IgD-negative memory B cell (primary cell): ENCODE measurements around the gene QARS1. TPM values are rescaled to one million over a fixed set of nuclear protein-coding genes. Genes with fewer than 3 reads are reported as not detected.

Source experiments
- H3K27ac Mint-ChIP-seq, 3 donors: one replicate each; pipeline ENCODE4 v1.8.0; 2020 to 2022; ENCODE audit warnings: mild to moderate bottlenecking in 3 of 3, mixed read lengths in 3 of 3, moderate library complexity in 1 of 3
- H3K27me3 Mint-ChIP-seq: one replicate; pipeline ENCODE4 v1.8.0; 2021; ENCODE audit warnings: mixed read lengths
- H3K36me3 Mint-ChIP-seq: one replicate; pipeline ENCODE4 v1.8.0; 2020; ENCODE audit warnings: mild to moderate bottlenecking, mixed read lengths
- H3K4me1 Mint-ChIP-seq, 3 donors: one replicate each; pipeline ENCODE4 v1.8.0; 2020 to 2022; ENCODE audit warnings: mixed read lengths in 3 of 3, mild to moderate bottlenecking in 1 of 3
- H3K4me3 Mint-ChIP-seq, 4 donors: one replicate each; pipeline ENCODE4 v1.8.0; 2020 to 2022; ENCODE audit warnings: mild to moderate bottlenecking in 4 of 4, mixed read lengths in 4 of 4, moderate library complexity in 3 of 4
- H3K9me3 Mint-ChIP-seq, 3 donors: one replicate each; pipeline ENCODE4 v1.8.0; 2020 to 2021; ENCODE audit warnings: mixed read lengths in 3 of 3, mild to moderate bottlenecking in 1 of 3
- polyA plus RNA-seq: library from polyadenylated mRNA; unstranded; fragments of 300-500 nt; fragmentation: Illumina TruSeq; gene quantifications from one replicate; pipeline ENCODE4 v1.2.3, GENCODE V29; 2021

QARS1 gene
- polyA plus RNA-seq, 1 donor from 2014 or later: 117 TPM

DNA sequence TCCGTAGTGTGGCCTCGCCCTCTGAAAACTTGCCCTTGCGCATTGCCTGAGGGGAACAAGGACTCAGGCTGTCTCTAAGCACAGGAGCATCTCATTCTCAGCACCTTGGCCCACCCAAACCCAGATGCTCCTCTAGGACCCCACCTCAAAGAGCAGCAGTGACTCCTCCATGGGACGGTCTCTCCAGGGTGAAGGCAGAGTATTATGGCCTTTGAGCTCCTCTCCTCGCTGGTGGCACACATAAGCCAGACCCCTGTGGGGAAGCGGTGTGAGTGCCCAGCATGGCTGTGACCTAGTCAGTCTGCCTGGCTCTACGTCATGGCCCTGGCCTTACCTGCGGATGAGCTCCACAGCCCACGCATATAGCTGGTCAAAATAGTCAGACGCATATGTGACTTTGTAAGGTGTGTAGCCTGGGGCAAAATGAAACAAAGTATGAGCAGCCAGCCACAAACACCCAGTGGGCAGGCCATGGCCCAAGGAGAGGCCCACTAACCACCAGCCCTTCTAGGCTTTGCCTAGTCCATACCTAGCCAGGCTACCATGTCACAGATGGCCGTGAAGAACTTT is 4.4 kb downstream of the QARS1 start:
- H3K9me3 Mint-ChIP-seq: no peaks in the 10 kb centered on the region
- H3K4me1 Mint-ChIP-seq: peaks cover 9 to 17% (median 10%) of the 10 kb centered on the region in 3 donors
- no peaks in the 10 kb centered on the region for H3K27me3 Mint-ChIP-seq
- peak overlapping the region in 1 of 4 donors; percentile 39 for H3K4me3 Mint-ChIP-seq
- H3K36me3 Mint-ChIP-seq: peaks cover 11% of the 10 kb centered on the region
- H3K27ac Mint-ChIP-seq: peak overlapping the region in 1 of 3 donors; percentile 40

DNA sequence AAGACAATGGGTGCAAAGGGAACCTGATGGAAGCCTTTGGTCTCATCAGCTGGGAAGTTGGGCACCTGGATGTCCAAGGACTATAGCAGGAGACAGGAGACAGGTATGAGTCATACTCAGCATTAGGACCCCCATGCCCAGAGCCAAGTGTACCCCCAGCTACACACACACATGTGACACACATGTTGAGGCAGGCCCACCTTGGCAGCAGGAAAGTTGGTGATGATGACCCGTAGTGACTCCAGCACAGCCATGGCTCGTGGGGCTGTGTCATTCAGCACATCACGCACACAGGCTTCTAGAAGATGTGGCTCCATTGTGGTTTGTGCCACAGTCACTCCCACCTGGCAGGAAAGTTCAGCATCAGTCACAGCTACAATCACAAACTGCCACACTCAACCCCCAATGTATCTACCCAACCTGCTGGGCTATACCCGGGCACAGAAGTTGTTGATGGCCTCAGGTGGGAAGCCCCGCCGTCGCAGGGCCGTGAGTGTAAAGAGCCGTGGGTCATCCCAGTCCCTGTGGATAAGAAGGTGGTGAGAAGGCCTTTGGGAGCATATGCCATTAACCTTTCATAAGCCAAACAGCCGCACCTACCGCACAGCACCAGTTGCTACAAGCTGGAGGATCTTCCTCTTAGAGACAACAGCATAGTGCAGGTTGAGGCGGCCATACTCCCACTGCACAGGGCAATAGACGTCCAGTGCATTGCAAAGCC is 5.5 kb downstream of the QARS1 start:
- H3K36me3 Mint-ChIP-seq: peaks cover 11% of the 10 kb centered on the region
- H3K4me1 Mint-ChIP-seq: peaks cover 4 to 15% (median 7%) of the 10 kb centered on the region in 3 donors
- no peaks in the 10 kb centered on the region for H3K9me3 Mint-ChIP-seq
- H3K4me3 Mint-ChIP-seq: peak overlapping the region in 1 of 4 donors; percentile 72
- no peaks in the 10 kb centered on the region for H3K27me3 Mint-ChIP-seq
- no peak overlapping the region for H3K27ac Mint-ChIP-seq

DNA sequence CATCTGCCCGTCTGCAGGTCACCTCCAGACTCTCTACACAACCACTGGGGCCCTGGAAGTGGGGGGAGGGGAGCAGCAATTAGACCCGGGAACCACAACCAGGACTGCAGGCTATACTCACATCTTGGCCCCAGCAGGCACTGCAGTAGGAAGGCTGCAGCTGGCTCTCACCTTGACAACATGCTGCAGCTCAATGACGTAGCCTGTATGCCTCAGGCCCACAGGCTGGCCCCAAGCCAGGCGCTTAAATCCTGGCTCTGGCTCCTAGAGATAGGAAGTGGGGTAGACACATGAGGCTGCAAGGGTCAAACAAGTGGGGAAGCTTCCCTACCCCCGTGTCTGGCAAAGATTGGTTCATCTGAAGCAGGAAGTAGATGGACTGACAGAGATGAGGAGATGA is 6.1 kb downstream of the QARS1 start:
- Mint-ChIP-seq H3K27me3 (no peaks in the 10 kb centered on the region), H3K4me1 (peaks cover 4 to 9% (median 7%) of the 10 kb centered on the region in 3 donors), H3K27ac (no peak overlapping the region), H3K36me3 (peaks cover 10% of the 10 kb centered on the region), H3K4me3 (peak overlapping the region in 1 of 4 donors; percentile 72), H3K9me3 (no peaks in the 10 kb centered on the region)

DNA sequence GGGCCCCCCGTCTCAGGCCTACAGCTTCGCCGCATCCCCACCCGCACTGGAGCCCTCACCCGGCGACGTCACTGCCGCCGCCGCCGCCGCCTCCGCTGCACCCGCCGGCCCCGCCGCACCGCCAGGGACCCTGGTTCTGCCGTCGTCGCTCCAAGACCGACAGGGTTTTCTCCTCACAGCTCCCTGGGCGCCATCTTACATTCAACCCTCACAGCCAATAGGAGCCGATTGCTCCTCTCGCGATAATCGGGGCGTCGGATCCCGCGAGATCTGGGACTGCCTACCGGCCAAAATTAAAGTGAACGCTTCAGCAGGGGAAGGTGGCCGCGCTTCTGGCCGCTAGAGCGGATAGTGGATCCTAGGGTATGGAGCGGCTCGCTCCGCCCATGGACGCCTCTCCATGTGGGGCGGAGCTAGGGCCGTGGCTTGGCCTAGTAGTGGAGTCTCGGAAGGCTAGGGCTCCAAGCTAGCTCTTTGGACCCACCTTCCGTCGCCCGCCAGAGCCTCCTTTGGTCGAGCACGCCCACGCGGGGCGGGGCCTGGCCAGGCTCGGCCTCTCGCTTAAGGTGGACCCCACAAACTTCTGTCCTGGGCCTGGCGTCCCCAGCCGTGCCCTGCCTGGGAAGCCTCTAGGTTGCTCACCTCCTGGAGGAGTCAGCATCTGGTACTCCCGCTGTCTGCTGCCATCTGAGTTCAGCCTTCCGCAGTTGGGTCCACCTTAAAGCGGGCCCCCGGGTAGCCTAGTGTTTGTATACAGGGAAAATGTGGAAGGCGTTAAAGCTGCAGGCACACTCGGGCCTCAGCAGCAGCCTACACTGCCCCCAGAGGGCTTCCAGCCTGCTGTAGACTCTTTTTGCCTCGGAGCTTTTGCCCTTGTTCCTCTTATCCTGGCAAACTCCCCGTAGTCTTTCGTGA is 10.4 kb downstream of the QARS1 start, which contains the start of gene QRICH1:
Gene QRICH1, minus strand, starts transcription at position 219 of the 915 bp plus-strand sequence. CDS start 17,054 bp downstream, outside the sequence.
- peak within 1 kb of the TSS; percentile 88 to 98 (median 96) for H3K4me3 Mint-ChIP-seq
- peak within 1 kb of the TSS; percentile 92 to 97 (median 95) for H3K27ac Mint-ChIP-seq
- H3K27me3 Mint-ChIP-seq: no peaks in the 10 kb centered on the region
- H3K9me3 Mint-ChIP-seq: no peaks in the 10 kb centered on the region
- peaks cover 13 to 29% (median 23%) of the 10 kb centered on the region in 3 donors for H3K4me1 Mint-ChIP-seq
- H3K36me3 Mint-ChIP-seq: no peaks in the 10 kb centered on the region

DNA sequence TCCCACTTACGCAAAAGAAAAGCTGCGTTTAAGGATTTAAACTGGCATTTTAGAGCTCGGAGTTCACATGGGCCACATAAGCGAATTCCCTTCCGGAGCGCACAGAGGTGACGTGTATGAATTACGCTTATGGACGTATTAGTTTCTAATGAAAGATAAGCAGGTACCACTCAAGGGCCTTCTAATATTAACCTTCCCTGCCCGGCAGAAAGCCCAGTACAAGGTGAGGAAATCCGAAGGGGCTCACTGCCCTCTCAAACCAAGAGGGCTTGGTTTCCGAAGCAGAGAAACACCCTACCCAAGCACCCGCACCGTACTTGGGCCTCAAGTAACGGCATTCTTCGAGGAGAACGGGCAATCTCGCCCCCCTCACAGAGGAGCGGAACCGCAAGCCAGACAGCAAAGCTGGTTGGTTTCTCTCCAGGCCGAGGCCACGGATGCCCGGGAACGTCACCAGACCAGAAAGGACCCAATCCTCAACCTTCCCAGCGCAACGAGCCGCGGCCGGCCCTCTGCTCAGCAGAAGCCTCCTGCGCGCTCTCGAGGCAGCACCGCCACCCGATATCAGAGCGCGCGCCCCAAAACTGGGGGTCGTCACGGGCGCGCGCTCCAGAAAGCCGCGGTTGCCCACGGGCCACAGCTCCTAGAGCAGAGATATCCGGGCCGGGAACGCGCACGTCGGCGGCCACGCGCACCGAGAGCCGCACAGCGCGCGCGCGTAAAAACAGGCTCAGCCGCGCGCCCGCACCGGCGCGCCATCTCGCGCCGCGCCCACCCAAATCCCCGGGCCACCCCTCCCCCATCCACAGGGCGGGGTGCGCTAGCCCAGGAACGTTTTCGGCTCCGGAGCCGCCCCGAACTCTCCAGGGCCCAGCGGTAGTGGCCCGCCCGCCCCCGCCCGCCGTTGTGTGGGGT is 11.4 kb downstream of the QARS1 start:
- H3K27ac Mint-ChIP-seq: peak overlapping the region; percentile 92 to 97 (median 95)
- H3K4me1 Mint-ChIP-seq: peaks cover 13 to 29% (median 23%) of the 10 kb centered on the region in 3 donors
- no peaks in the 10 kb centered on the region for H3K27me3 Mint-ChIP-seq
- H3K9me3 Mint-ChIP-seq: no peaks in the 10 kb centered on the region
- no peaks in the 10 kb centered on the region for H3K36me3 Mint-ChIP-seq
- peak overlapping the region; percentile 88 to 98 (median 96) for H3K4me3 Mint-ChIP-seq

DNA sequence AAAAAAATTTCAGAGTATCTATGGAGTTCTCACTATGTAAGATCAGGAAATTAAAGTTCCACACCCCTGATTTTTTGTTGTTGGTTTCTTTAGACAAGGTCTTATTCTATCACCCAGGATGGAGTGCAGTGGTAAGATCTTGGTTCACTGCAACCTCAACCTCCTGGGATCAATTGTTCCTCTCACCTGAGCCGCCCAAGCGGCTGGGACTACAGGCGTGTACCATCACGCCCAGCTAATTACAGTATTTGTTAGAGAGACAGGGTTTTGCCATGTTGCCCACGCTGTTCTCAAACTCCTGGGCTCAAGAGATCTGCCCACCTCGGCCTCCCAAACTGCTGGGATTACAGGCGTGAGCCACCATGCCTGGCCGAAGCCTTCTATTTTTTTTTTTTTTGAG is 23.1 kb downstream of the QARS1 start:
- Mint-ChIP-seq H3K4me1 (peaks cover 5 to 8% (median 6%) of the 10 kb centered on the region in 3 donors), H3K36me3 (peaks cover 3% of the 10 kb centered on the region), H3K27me3 (no peaks in the 10 kb centered on the region), H3K9me3 (no peaks in the 10 kb centered on the region), H3K27ac (no peak overlapping the region), H3K4me3 (no peak overlapping the region)

DNA sequence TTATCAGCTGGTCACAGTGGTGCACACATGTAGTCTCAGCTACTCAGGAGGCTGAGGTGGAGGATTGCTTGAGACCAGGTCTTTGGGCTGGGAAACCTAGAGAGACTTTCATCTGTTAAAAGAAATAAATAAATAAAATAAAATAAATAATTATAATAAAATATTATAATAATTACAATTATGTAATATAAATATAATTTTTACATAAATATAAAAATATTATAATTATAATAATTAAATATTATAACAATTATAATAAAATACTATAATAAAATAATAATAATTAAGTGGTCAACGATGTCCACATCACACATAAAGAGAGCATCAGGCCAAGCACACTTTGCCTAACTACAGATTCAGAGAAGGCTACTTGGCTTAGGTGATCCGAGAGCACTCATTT is 25.3 kb downstream of the QARS1 start:
- no peaks in the 10 kb centered on the region for H3K27me3 Mint-ChIP-seq
- H3K27ac Mint-ChIP-seq: no peak overlapping the region
- no peaks in the 10 kb centered on the region for H3K9me3 Mint-ChIP-seq
- peaks cover 3% of the 10 kb centered on the region for H3K36me3 Mint-ChIP-seq
- H3K4me3 Mint-ChIP-seq: no peak overlapping the region
- peaks cover 5 to 8% (median 6%) of the 10 kb centered on the region in 3 donors for H3K4me1 Mint-ChIP-seq

DNA sequence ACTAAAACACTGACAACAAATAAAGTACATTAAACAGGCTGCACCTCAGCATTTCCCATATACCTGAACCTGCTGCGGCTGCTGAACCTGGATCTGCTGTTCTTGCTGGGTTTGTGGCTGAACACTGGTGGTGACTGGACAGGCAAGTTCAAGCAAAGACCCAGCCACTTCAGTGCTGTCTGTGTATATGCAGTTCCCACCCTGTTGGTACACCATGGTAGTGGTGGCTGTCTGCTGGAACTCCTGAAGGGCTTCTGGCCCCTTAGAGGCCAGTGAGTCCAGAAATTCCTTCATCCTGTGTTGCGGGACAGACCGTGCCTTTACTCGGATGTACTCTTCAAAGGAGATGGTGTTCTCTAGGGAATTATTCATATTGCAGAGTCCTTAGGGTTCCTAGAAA is 27.9 kb downstream of the QARS1 start:
- Mint-ChIP-seq H3K27ac (peak overlapping the region in 1 of 3 donors; percentile 81), H3K4me3 (no peak overlapping the region), H3K36me3 (peaks cover 3% of the 10 kb centered on the region), H3K4me1 (peaks cover 5 to 8% (median 6%) of the 10 kb centered on the region in 3 donors), H3K27me3 (no peaks in the 10 kb centered on the region), H3K9me3 (no peaks in the 10 kb centered on the region)

DNA sequence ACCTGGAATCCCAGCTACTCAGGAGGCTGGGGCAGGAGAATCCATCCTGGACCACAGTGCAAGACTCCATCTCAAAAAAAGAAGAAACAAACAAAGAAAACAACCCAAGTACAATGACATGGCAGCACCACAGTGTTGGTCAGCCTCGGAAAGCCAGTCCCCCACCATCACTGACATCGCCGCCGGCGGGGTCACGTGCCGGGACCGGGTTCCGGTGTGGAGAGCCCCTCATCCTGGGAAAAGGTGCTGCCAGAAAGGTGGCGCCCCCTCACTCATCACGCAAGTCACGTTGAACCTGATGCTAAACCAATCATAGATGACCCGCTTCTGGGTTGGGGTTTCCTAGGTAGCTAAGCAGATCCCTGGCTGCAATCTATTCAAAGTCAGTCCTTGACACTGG is 28.4 kb downstream of the QARS1 start:
- no peak overlapping the region for H3K4me3 Mint-ChIP-seq
- H3K9me3 Mint-ChIP-seq: no peaks in the 10 kb centered on the region
- no peaks in the 10 kb centered on the region for H3K27me3 Mint-ChIP-seq
- peaks cover 3% of the 10 kb centered on the region for H3K36me3 Mint-ChIP-seq
- H3K4me1 Mint-ChIP-seq: peaks cover 5 to 8% (median 6%) of the 10 kb centered on the region in 3 donors
- no peak overlapping the region for H3K27ac Mint-ChIP-seq

DNA sequence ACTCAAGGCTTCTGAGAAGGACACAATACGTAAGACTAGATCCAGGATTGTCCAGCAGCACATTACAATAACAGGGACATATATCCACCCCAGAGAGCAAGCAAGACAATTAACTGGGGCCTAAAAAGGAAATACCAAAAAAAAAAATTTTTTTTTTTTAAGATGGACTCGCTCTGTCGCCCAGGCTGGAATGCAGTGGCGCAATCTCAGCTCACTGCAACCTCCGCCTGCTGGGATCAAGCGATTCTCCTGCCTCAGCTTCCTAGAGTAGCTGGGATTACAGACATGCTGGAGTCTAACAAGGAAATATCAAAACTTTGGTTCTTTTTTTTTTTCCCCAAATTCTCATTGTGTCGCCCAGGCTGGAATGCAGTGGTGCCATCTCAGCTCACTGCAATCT is 46.5 kb downstream of the QARS1 start:
- no peaks in the 10 kb centered on the region for H3K36me3 Mint-ChIP-seq
- no peaks in the 10 kb centered on the region for H3K27me3 Mint-ChIP-seq
- no peak overlapping the region for H3K27ac Mint-ChIP-seq
- peaks cover 0 to 3% (median 2%) of the 10 kb centered on the region in 3 donors for H3K4me1 Mint-ChIP-seq
- no peaks in the 10 kb centered on the region for H3K9me3 Mint-ChIP-seq
- H3K4me3 Mint-ChIP-seq: no peak overlapping the region

DNA sequence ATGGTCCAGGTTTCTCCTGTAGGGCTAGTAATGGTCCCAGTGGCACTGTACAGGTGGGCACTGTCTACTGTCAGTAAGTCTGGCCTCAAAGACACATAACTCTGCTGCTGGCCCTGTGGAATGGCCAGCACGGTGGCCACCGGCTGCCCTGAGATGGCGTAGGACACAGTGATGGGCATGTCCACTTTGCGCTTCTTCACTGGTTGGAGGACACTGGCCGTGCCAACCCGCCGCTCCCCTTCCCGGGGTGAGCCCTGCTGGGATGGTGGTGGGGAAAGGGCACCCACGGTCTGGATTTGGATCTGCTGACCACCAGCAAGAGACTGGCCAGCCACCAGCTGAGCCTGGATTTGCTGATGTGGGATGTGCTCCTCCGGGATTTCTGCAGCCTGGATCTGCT is 47.3 kb downstream of the QARS1 start:
- H3K4me1 Mint-ChIP-seq: peaks cover 0 to 4% (median 3%) of the 10 kb centered on the region in 3 donors
- H3K27ac Mint-ChIP-seq: no peak overlapping the region
- H3K4me3 Mint-ChIP-seq: no peak overlapping the region
- H3K36me3 Mint-ChIP-seq: no peaks in the 10 kb centered on the region
- H3K9me3 Mint-ChIP-seq: no peaks in the 10 kb centered on the region
- no peaks in the 10 kb centered on the region for H3K27me3 Mint-ChIP-seq

DNA sequence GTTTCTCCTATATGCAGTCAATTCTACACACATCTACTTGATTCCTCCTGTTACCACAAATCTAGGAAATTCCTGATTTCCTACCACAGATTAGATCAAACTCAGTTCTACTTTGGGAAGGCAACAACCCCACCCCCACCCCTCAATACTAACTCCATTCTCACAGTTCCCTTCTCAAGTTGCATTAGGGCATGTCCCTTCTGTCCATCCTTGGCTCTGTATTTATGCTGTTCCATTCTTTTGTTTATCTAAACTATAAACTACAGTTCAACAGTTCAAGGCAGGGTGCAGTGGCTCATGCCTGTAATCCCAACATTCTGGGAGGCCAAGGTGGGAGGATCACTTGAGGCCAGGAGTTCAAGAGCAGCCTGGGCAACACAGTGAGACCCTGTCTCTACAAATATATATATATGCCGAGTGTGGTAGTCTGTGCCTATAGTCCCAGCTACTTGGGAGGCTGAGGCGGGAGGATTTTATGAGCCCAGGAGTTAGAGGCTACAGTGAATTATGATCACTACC is 50.2 kb downstream of the QARS1 start:
- Mint-ChIP-seq H3K4me3 (no peak overlapping the region), H3K27ac (peak overlapping the region in 2 of 3 donors; percentile 32 to 57), H3K27me3 (no peaks in the 10 kb centered on the region), H3K4me1 (peaks cover 3 to 8% (median 5%) of the 10 kb centered on the region in 3 donors), H3K9me3 (no peaks in the 10 kb centered on the region), H3K36me3 (peaks cover 6% of the 10 kb centered on the region)

DNA sequence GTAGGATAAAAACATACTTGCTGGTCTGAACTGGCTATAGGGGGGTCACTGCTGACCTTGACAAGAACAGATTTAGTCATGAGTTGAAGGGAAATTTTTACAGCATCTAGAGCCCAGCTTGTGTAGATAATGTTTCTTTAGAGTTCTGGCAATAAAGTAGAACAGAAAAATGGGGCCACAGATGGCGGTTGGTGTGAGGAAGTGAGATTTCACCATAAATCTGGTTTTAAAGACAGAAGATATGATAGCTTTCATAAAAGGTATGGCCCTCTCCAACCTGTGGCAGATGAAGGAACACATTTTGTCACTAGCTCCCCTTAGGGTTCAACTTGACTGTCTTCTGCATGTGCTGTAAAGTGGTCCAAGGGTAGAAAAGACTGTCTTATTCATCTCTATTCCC is 51.0 kb downstream of the QARS1 start:
- peak overlapping the region in 1 of 3 donors; percentile 32 for H3K27ac Mint-ChIP-seq
- peaks cover 6% of the 10 kb centered on the region for H3K36me3 Mint-ChIP-seq
- H3K4me1 Mint-ChIP-seq: peaks cover 3 to 8% (median 5%) of the 10 kb centered on the region in 3 donors

More for the DNA sequence above, 51.0 kb downstream of the QARS1 start:
- Mint-ChIP-seq H3K27me3 (no peaks in the 10 kb centered on the region), H3K4me3 (no peak overlapping the region), H3K9me3 (no peaks in the 10 kb centered on the region)
